Uterus (tissue), 2 donors: Measurements from ENCODE around the gene ALOX15.

ENCODE experiments used
- POLR2A ChIP-seq, 2 donors: fragments of 450-650 bp; IDR thresholded peaks; one replicate each; pipeline ENCODE4 v1.6.1; 2016; ENCODE audit warnings: antibody characterized with exemption in 2 of 2, mild to moderate bottlenecking in 1 of 2, moderate library complexity in 1 of 2
- TF ChIP-seq, protein P1 (sequence below), 4 experiments: fragments of 200-600 bp in 2 of 4; fragments of 450-650 bp in 2 of 4; sonication (generic) in 2 of 4; IDR thresholded peaks; one replicate each; pipeline ENCODE4 v1.5.1; 2016 to 2019; ENCODE audit warnings: antibody characterized with exemption in 4 of 4, mild to moderate bottlenecking in 2 of 4, moderate library complexity in 1 of 4

- no peak for TF ChIP-seq POLR2A (IDR thresholded peaks at IDR 0.05)
- TF ChIP-seq, protein P1, sequence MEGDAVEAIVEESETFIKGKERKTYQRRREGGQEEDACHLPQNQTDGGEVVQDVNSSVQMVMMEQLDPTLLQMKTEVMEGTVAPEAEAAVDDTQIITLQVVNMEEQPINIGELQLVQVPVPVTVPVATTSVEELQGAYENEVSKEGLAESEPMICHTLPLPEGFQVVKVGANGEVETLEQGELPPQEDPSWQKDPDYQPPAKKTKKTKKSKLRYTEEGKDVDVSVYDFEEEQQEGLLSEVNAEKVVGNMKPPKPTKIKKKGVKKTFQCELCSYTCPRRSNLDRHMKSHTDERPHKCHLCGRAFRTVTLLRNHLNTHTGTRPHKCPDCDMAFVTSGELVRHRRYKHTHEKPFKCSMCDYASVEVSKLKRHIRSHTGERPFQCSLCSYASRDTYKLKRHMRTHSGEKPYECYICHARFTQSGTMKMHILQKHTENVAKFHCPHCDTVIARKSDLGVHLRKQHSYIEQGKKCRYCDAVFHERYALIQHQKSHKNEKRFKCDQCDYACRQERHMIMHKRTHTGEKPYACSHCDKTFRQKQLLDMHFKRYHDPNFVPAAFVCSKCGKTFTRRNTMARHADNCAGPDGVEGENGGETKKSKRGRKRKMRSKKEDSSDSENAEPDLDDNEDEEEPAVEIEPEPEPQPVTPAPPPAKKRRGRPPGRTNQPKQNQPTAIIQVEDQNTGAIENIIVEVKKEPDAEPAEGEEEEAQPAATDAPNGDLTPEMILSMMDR (IDR thresholded peaks at IDR 0.05): no peak
These were observed 49.9 kb downstream of the ALOX15 start for GRCh38 chr17:4591529-4591928.
